SK-N-SH treated with all-trans-retinoic acid at 6 μM for 48 hours (cell line): Measurements from ENCODE around the gene AADACL3.
"Not testable (repeated sequence)": the region's sequence is repeated elsewhere in the genome, so short reads cannot be mapped to it uniquely, and the experiment has no call there.

Experiments used
- ATAC-seq: fragments of 200-7000 bp; cut with Tn5 transposase; 3 replicates; pipeline ENCODE4 v1.9.1; 2020; ENCODE audit warnings: mild to moderate bottlenecking, moderate library complexity
- ARNTL ChIP-seq: fragments of 450-650 bp; formaldehyde crosslinking; IDR thresholded peaks from 2 replicates; pipeline ENCODE4 v1.5.0; 2020; ENCODE audit warnings: low read depth, mild to moderate bottlenecking, moderate library complexity, borderline replicate concordance
- BACH2 ChIP-seq: fragments of 250-450 bp; sonication (Bioruptor Pico); IDR thresholded peaks from 2 replicates; pipeline ENCODE4 v1.9.0; 2021; ENCODE audit warnings: mild to moderate bottlenecking, borderline replicate concordance
- CREB5 ChIP-seq: fragments of 250-450 bp; sonication (Bioruptor Pico); IDR thresholded peaks from 2 replicates; pipeline ENCODE4 v1.5.1; 2020; ENCODE audit warnings: low read depth, mild to moderate bottlenecking, moderate library complexity
- CSDC2 ChIP-seq: fragments of 250-450 bp; sonication (Bioruptor Pico); IDR thresholded peaks from 2 replicates; pipeline ENCODE4 v1.5.0; 2020; ENCODE audit warnings: mild to moderate bottlenecking, moderate library complexity
- CSRNP3 ChIP-seq: fragments of 250-450 bp; sonication (Bioruptor Pico); IDR thresholded peaks from 2 replicates; pipeline ENCODE4 v1.5.1; 2021; ENCODE audit warnings: mild to moderate bottlenecking, moderate library complexity
- ESRRG ChIP-seq: fragments of 250-450 bp; sonication (Bioruptor Pico); IDR thresholded peaks from 2 replicates; pipeline ENCODE4 v1.6.1; 2021; ENCODE audit warnings: mild to moderate bottlenecking
- GLIS3 ChIP-seq: fragments of 250-450 bp; sonication (Bioruptor Pico); IDR thresholded peaks from 2 replicates; pipeline ENCODE4 v1.5.0; 2020; ENCODE audit warnings: mild to moderate bottlenecking, moderate library complexity
- ISL1 ChIP-seq: fragments of 250-450 bp; sonication (Bioruptor Pico); IDR thresholded peaks from 2 replicates; pipeline ENCODE4 v2.1.2; 2022; ENCODE audit warnings: mild to moderate bottlenecking, moderate library complexity
- OSR1 ChIP-seq: fragments of 250-450 bp; sonication (Bioruptor Pico); IDR thresholded peaks from 2 replicates; pipeline ENCODE4 v1.8.0; 2022; ENCODE audit warnings: moderate library complexity, mild to moderate bottlenecking, inconsistent platforms
- PATZ1 ChIP-seq: fragments of 250-450 bp; sonication (Bioruptor Pico); IDR thresholded peaks from 2 replicates; pipeline ENCODE4 v1.8.0; 2020; ENCODE audit warnings: mild to moderate bottlenecking, moderate library complexity, borderline replicate concordance
- POU6F1 ChIP-seq: fragments of 250-450 bp; sonication (Bioruptor Pico); IDR thresholded peaks from 2 replicates; pipeline ENCODE4 v1.8.0; 2021; ENCODE audit warnings: low read depth, mild to moderate bottlenecking, moderate library complexity, borderline replicate concordance
- PPARA ChIP-seq: fragments of 250-450 bp; sonication (Bioruptor Pico); IDR thresholded peaks from 2 replicates; pipeline ENCODE4 v1.5.0; 2020; ENCODE audit warnings: mild to moderate bottlenecking, borderline replicate concordance
- SNAI2 ChIP-seq: fragments of 250-450 bp; sonication (Bioruptor Pico); IDR thresholded peaks from 2 replicates; pipeline ENCODE4 v1.5.0; 2020; ENCODE audit warnings: mild to moderate bottlenecking, moderate library complexity
- TCF4 ChIP-seq: fragments of 250-450 bp; sonication (Bioruptor Pico); IDR thresholded peaks from 2 replicates; pipeline ENCODE4 v1.8.0; 2021; ENCODE audit warnings: mild to moderate bottlenecking, moderate library complexity, borderline replicate concordance
- TOX ChIP-seq: fragments of 250-450 bp; sonication (Bioruptor Pico); IDR thresholded peaks from 2 replicates; pipeline ENCODE4 v1.8.0; 2021; ENCODE audit warnings: mild to moderate bottlenecking, moderate library complexity, borderline replicate concordance
- TSHZ2 ChIP-seq: fragments of 250-450 bp; sonication (Bioruptor Pico); IDR thresholded peaks from 2 replicates; pipeline ENCODE4 v1.5.0; 2020; ENCODE audit warnings: mild to moderate bottlenecking, moderate library complexity
- ZC3H10 ChIP-seq: fragments of 250-450 bp; sonication (Bioruptor Pico); IDR thresholded peaks from 2 replicates; pipeline ENCODE4 v1.5.1; 2021; ENCODE audit warnings: mild to moderate bottlenecking, moderate library complexity
- ZFP3 ChIP-seq: fragments of 250-450 bp; sonication (Bioruptor Pico); IDR thresholded peaks from 2 replicates; pipeline ENCODE4 v1.5.0; 2020; ENCODE audit warnings: mild to moderate bottlenecking, moderate library complexity
- ZFP30 ChIP-seq: fragments of 450-650 bp; formaldehyde crosslinking; IDR thresholded peaks from 2 replicates; pipeline ENCODE4 v1.5.0; 2022; ENCODE audit warnings: mild to moderate bottlenecking, moderate library complexity
- ZNF565 ChIP-seq: fragments of 450-650 bp; formaldehyde crosslinking; conservative IDR thresholded peaks from 2 replicates; pipeline ENCODE4 v1.5.0; 2020; ENCODE audit warnings: low read depth, mild to moderate bottlenecking, moderate library complexity
- ZNF70 ChIP-seq: fragments of 450-650 bp; formaldehyde crosslinking; IDR thresholded peaks from 2 replicates; pipeline ENCODE4 v1.5.0; 2020; ENCODE audit warnings: mild to moderate bottlenecking, moderate library complexity
- ZNF8 ChIP-seq: fragments of 450-650 bp; formaldehyde crosslinking; IDR thresholded peaks from 2 replicates; pipeline ENCODE4 v1.5.0; 2020; ENCODE audit warnings: mild to moderate bottlenecking, moderate library complexity

The AADACL3 gene

GRCh38 chr1:12728391-12728790 lies 12.5 kb downstream of the AADACL3 start:
- TF ChIP-seq SNAI2, result no peak
- TF ChIP-seq TCF4, result no peak
- no peak for TF ChIP-seq ARNTL (CRISPR knock-in tag)
- TF ChIP-seq ZNF565 (CRISPR knock-in tag), result no peak
- no peak for TF ChIP-seq PPARA
- TF ChIP-seq CSDC2 (CRISPR knock-in tag), result no peak
- TF ChIP-seq ZFP3 (CRISPR knock-in tag), result no peak
- no peak for TF ChIP-seq ISL1
- no peak for TF ChIP-seq OSR1
- TF ChIP-seq ESRRG (CRISPR knock-in tag), result no peak
- TF ChIP-seq CREB5 (CRISPR knock-in tag), result no peak
- no peak for TF ChIP-seq ZNF70 (CRISPR knock-in tag)
- TF ChIP-seq CSRNP3 (CRISPR knock-in tag), result no peak
- TF ChIP-seq GLIS3 (CRISPR knock-in tag), result no peak
- no peak for TF ChIP-seq BACH2
- no peak for TF ChIP-seq ZC3H10 (CRISPR knock-in tag)
- TF ChIP-seq, all 23 proteins: peak for 0
- ATAC-seq, result no peak

- TF ChIP-seq ZC3H10 (CRISPR knock-in tag), result no peak
- no peak for TF ChIP-seq ZNF8 (CRISPR knock-in tag)
- no peak for TF ChIP-seq ZFP30
- TF ChIP-seq ZFP3 (CRISPR knock-in tag), result no peak
- no peak for TF ChIP-seq BACH2
- TF ChIP-seq PPARA, result no peak
- no peak for TF ChIP-seq ZNF565 (CRISPR knock-in tag)
- no peak for TF ChIP-seq ARNTL (CRISPR knock-in tag)
- no peak for TF ChIP-seq GLIS3 (CRISPR knock-in tag)
- no peak for TF ChIP-seq SNAI2
- TF ChIP-seq POU6F1, result no peak
- no peak for TF ChIP-seq CSRNP3 (CRISPR knock-in tag)
- no peak for TF ChIP-seq PATZ1 (CRISPR knock-in tag)
- no peak for TF ChIP-seq ESRRG (CRISPR knock-in tag)
- TF ChIP-seq OSR1, result no peak
- no peak for TF ChIP-seq TOX (CRISPR knock-in tag)
- no peak for TF ChIP-seq ISL1
- ATAC-seq, result no peak
Measured at GRCh38 chr1:12730156-12730555, 14.2 kb downstream of the AADACL3 start.

- ATAC-seq, result not testable (repeated sequence)
Measured at GRCh38 chr1:12731084-12731483, 15.2 kb downstream of the AADACL3 start.

- ATAC-seq, result no peak
- TF ChIP-seq TOX (CRISPR knock-in tag) (no peak), CSDC2 (CRISPR knock-in tag) (no peak), ZNF565 (CRISPR knock-in tag) (no peak), PPARA (no peak), ISL1 (no peak), ZNF8 (CRISPR knock-in tag) (no peak), TSHZ2 (CRISPR knock-in tag) (no peak), ARNTL (CRISPR knock-in tag) (no peak), OSR1 (no peak), CSRNP3 (CRISPR knock-in tag) (no peak), SNAI2 (no peak), POU6F1 (no peak)
Measured at GRCh38 chr1:12734651-12735050, 18.7 kb downstream of the AADACL3 start.
